ENCODE results near the gene SERPINH1.

The SERPINH1 gene

DNA sequence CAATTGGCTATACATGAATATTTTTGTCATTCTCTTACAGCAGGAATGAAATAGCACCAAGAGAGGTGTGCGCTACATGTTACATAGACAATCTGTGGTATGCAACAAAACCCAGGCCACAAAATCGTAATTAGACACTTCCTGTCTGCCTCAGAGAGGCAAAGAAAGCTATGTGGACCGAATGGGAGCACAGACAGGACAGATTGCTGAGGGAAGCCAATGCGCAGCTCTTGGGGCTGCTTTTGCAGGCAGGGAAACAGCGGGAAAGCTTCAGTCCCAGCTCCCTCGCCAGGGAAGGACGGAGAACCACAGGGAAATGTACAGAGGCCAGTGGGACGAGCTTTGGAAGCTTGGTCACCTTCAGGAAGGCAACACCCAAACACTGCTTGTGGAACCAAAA, 40.9 kb downstream of the SERPINH1 start:
- no peak for DNase-seq

GRCh38 chr11:75603791-75604736, 42.0 kb downstream of the SERPINH1 start:
- no peak for DNase-seq

GRCh38 chr11:75606099-75606498, 44.0 kb downstream of the SERPINH1 start:
- no peak for DNase-seq

GRCh38 chr11:75611823-75612222, 49.8 kb downstream of the SERPINH1 start:
- DNase-seq: no peak

- DNase-seq: no peak
These were observed 53.7 kb downstream of the SERPINH1 start for GRCh38 chr11:75615751-75616150.

- DNase-seq: no peak
These were observed 54.2 kb downstream of the SERPINH1 start for GRCh38 chr11:75616281-75616680.
